Measurements from ENCODE around the gene LRP5.
"Not testable (repeated sequence)": the region's sequence is repeated elsewhere in the genome, so short reads cannot be mapped to it uniquely, and the experiment has no call there.

LRP5 gene

GRCh38 chr11:68330700-68331337, 18.4 kb downstream of the LRP5 start:
- no peak for DNase-seq

- DNase-seq: no peak
Measured at GRCh38 chr11:68331338-68331947, 19.1 kb downstream of the LRP5 start.

GRCh38 chr11:68332186-68332585, 19.8 kb downstream of the LRP5 start:
- no peak for DNase-seq

- no peak for DNase-seq
Measured at GRCh38 chr11:68333173-68333572, 20.8 kb downstream of the LRP5 start.

GRCh38 chr11:68334923-68335322, 22.5 kb downstream of the LRP5 start:
- no peak for DNase-seq

GRCh38 chr11:68335683-68336082, 23.3 kb downstream of the LRP5 start:
- no peak for DNase-seq

GRCh38 chr11:68336716-68337115, 24.3 kb downstream of the LRP5 start:
- DNase-seq: no peak

GRCh38 chr11:68337399-68337835, 25.0 kb downstream of the LRP5 start:
- no peak for DNase-seq

- no peak for DNase-seq
Measured at GRCh38 chr11:68338051-68338780, 25.8 kb downstream of the LRP5 start.

- peak; percentile 70 for DNase-seq
Measured at GRCh38 chr11:68340003-68340767, 27.8 kb downstream of the LRP5 start.

GRCh38 chr11:68340784-68341556, 28.6 kb downstream of the LRP5 start:
- DNase-seq: no peak

GRCh38 chr11:68341557-68342458, 29.4 kb downstream of the LRP5 start:
- DNase-seq: no peak

- DNase-seq: no peak
Measured at GRCh38 chr11:68342459-68343158, 30.2 kb downstream of the LRP5 start.

- DNase-seq: no peak
Measured at GRCh38 chr11:68343761-68344256, 31.4 kb downstream of the LRP5 start.

GRCh38 chr11:68344821-68345220, 32.4 kb downstream of the LRP5 start:
- DNase-seq: not testable (repeated sequence)

- no peak for DNase-seq
Measured at GRCh38 chr11:68345776-68346461, 33.5 kb downstream of the LRP5 start.

- DNase-seq: no peak
Measured at GRCh38 chr11:68346462-68346790, 34.0 kb downstream of the LRP5 start.

- DNase-seq: no peak
Measured at GRCh38 chr11:68347345-68347744, 35.0 kb downstream of the LRP5 start.

- DNase-seq: no peak
Measured at GRCh38 chr11:68347841-68348240, 35.5 kb downstream of the LRP5 start.
